ENCODE data around the gene COL8A2.

- TF ChIP-seq CTCF (IDR thresholded peaks at IDR 0.05; ENCODE audit: low read depth, low read length), result no peak
- no peak for TF ChIP-seq POLR2A (IDR thresholded peaks at IDR 0.05; ENCODE audit: extremely low read depth, insufficient read length)
Observed at GRCh38 chr1:36092798-36093185, 32.2 kb downstream of the COL8A2 start.
